Activated B cell treated with CpG ODN at 0.5 μM for 24 hours (primary cell): ENCODE results near the gene PLAA. TPM values are rescaled to one million over a fixed set of nuclear protein-coding genes. Genes with fewer than 3 reads are reported as not detected.

Source experiments
- ATAC-seq: fragments of 200-7000 bp; cut with Tn5 transposase; one replicate; pipeline ENCODE4 v1.10.0; 2021; ENCODE audit warnings: low read depth, mild to moderate bottlenecking, moderate library complexity
- CTCF ChIA-PET: fragments of 350-600 bp; sonication (Branson Sonifier 250); formaldehyde crosslinking; loops from one replicate; lab custom pipeline; 2021; ENCODE audit warnings: antibody characterized with exemption; lab: Charles Lee
- POLR2A ChIA-PET: fragments of 350-600 bp; sonication (Branson Sonifier 250); formaldehyde crosslinking; loops from one replicate; lab custom pipeline; 2021; ENCODE audit warnings: antibody characterized with exemption; lab: Charles Lee
- DNase-seq: peaks from one replicate; pipeline ENCODE4 v3.0.0; 2022
- H3K27ac Mint-ChIP-seq: one replicate; pipeline ENCODE4 v1.8.0; 2020; ENCODE audit warnings: mixed read lengths
- H3K27me3 Mint-ChIP-seq: one replicate; pipeline ENCODE4 v1.8.0; 2021; ENCODE audit warnings: mixed read lengths
- H3K36me3 Mint-ChIP-seq: one replicate; pipeline ENCODE4 v1.8.0; 2021; ENCODE audit warnings: low read depth, mixed read lengths
- H3K4me1 Mint-ChIP-seq: one replicate; pipeline ENCODE4 v1.8.0; 2021; ENCODE audit warnings: mixed read lengths
- H3K4me3 Mint-ChIP-seq: one replicate; pipeline ENCODE4 v1.8.0; 2020; ENCODE audit warnings: mild to moderate bottlenecking, mixed read lengths
- H3K9me3 Mint-ChIP-seq: one replicate; pipeline ENCODE4 v1.8.0; 2020; ENCODE audit warnings: mixed read lengths
- CTCF ChIP-seq: fragments of 200-600 bp; IDR thresholded peaks from one replicate; pipeline ENCODE4 v1.8.0; 2022; ENCODE audit warnings: antibody characterized with exemption, mild to moderate bottlenecking
- intact Hi-C: fragments of 100-400 bp; cut with micrococcal nuclease; formaldehyde crosslinking; loops from one replicate; pipeline ENCODE4 v1.15.1; 2024
- total RNA-seq: library from RNA; stranded (reverse); gene quantifications from 2 replicates; pipeline ENCODE4 v1.2.3, GENCODE V29; 2022

Gene PLAA
- total RNA-seq, 1 donor from 2014 or later = 31.3 TPM

- H3K4me1 Mint-ChIP-seq = no peaks in the 10 kb centered on the region
- no peaks in the 10 kb centered on the region for H3K9me3 Mint-ChIP-seq
- no peaks in the 10 kb centered on the region for H3K27me3 Mint-ChIP-seq
- intact Hi-C loops = no loop called here
- POLR2A ChIA-PET = no interaction called here
- no peak overlapping the region for H3K27ac Mint-ChIP-seq
- no peak for TF ChIP-seq CTCF
- peaks cover 27% of the 10 kb centered on the region for H3K36me3 Mint-ChIP-seq
- CTCF ChIA-PET = no interaction called here
- ATAC-seq (no peak), DNase-seq (no peak)
- H3K4me3 Mint-ChIP-seq = no peak overlapping the region
Observed at GRCh38 chr9:26870292-26870691, 76.8 kb downstream of the PLAA start.

- Mint-ChIP-seq H3K27me3 (no peaks in the 10 kb centered on the region), H3K27ac (no peak overlapping the region)
Observed at GRCh38 chr9:26863074-26863473, 84.0 kb downstream of the PLAA start.

GRCh38 chr9:26856413-26857032, 90.5 kb downstream of the PLAA start:
- peaks cover 42% of the 10 kb centered on the region for H3K36me3 Mint-ChIP-seq
- H3K4me3 Mint-ChIP-seq = no peak overlapping the region
- no peak for ATAC-seq

More at GRCh38 chr9:26863074-26863473, 84.0 kb downstream of the PLAA start:
- no peak for TF ChIP-seq CTCF
- DNase-seq (no peak), ATAC-seq (no peak)
- Mint-ChIP-seq H3K36me3 (peaks cover 30% of the 10 kb centered on the region), H3K4me1 (no peaks in the 10 kb centered on the region), H3K9me3 (no peaks in the 10 kb centered on the region), H3K4me3 (no peak overlapping the region)
- intact Hi-C loops = loop anchor here (5.0 kb wide), 1 partner anchor 121 kb away; no protein-coding TSS in a partner anchor
- POLR2A ChIA-PET = interaction anchor here (0.5 kb wide), 1 partner anchor 30 kb away, joined by 3 read pairs; the partner anchor contains the start of gene CAAP1
- CTCF ChIA-PET = no interaction called here

More at GRCh38 chr9:26856413-26857032, 90.5 kb downstream of the PLAA start:
- CTCF ChIA-PET = no interaction called here
- Mint-ChIP-seq H3K27me3 (no peaks in the 10 kb centered on the region), H3K9me3 (no peaks in the 10 kb centered on the region), H3K27ac (no peak overlapping the region), H3K4me1 (no peaks in the 10 kb centered on the region)
- no peak for TF ChIP-seq CTCF
- POLR2A ChIA-PET = no interaction called here
- no peak for DNase-seq
- intact Hi-C loops = no loop called here

Other genes starting within 250 kb of the PLAA start
- gene CAAP1, start 54.4 kb downstream of the PLAA start, total RNA-seq = 15.1 and 16.6 TPM in 2 replicates
- gene IFT74, start 9.2 kb upstream of the PLAA start, total RNA-seq = 14.3 and 14.9 TPM in 2 replicates
- not detected in 2 replicates for gene LRRC19, start 58.4 kb upstream of the PLAA start, total RNA-seq
- gene TEK, start 162.0 kb upstream of the PLAA start, total RNA-seq = not detected in 2 replicates